Ascending aorta (tissue), 2 donors: ENCODE results near the gene SLC13A2. TPM values are rescaled to one million over a fixed set of nuclear protein-coding genes. Genes with fewer than 3 reads are reported as not detected.

Experiments used
- DNase-seq, 2 donors: peaks; one replicate each; pipeline ENCODE4 v3.0.0-alpha.2; 2019; ENCODE audit warnings: low spot score in 2 of 2
- H3K27ac ChIP-seq, 2 donors: fragments of 200-600 bp; sonication (generic); one replicate each; pipeline ENCODE4 v1.5.1; 2016 to 2017; ENCODE audit warnings: mild to moderate bottlenecking in 1 of 2
- H3K27me3 ChIP-seq: fragments of 200-600 bp; sonication (generic); one replicate; pipeline ENCODE4 v1.5.1; 2017
- H3K36me3 ChIP-seq, 2 donors: fragments of 200-600 bp; sonication (generic); one replicate each; pipeline ENCODE4 v1.5.1; 2016
- H3K4me1 ChIP-seq, 2 donors: fragments of 200-600 bp; sonication (generic); one replicate each; pipeline ENCODE4 v1.5.1; 2016 to 2017; ENCODE audit warnings: mild to moderate bottlenecking in 1 of 2
- H3K4me3 ChIP-seq, 2 donors: fragments of 200-600 bp; sonication (generic); one replicate each; pipeline ENCODE4 v1.5.1; 2016 to 2017; ENCODE audit warnings: mild to moderate bottlenecking in 1 of 2
- H3K9me3 ChIP-seq, 2 donors: fragments of 200-600 bp; sonication (generic); one replicate each; pipeline ENCODE4 v1.5.1; 2016
- intact Hi-C: fragments of 100-400 bp; cut with DNase I; formaldehyde crosslinking; loops from one replicate; pipeline ENCODE4 v1.15.1; 2023
- total RNA-seq: library from RNA; depleted of rRNA; stranded (reverse); fragments of >200 nt; gene quantifications from one replicate; pipeline ENCODE4 v1.1.0, GENCODE V29; 2016
- TF ChIP-seq, protein P1 (sequence below), 3 experiments: fragments of 200-600 bp in 2 of 3; fragments of 450-650 bp in 1 of 3; sonication (generic) in 2 of 3; IDR thresholded peaks; one replicate each; pipeline ENCODE4 v1.5.1; 2016 to 2019; ENCODE audit warnings: antibody characterized with exemption in 3 of 3, mild to moderate bottlenecking in 1 of 3, moderate library complexity in 1 of 3

Gene SLC13A2
- total RNA-seq, 1 donor from 2014 or later = not detected

- intact Hi-C loops = no loop called here
- Histone ChIP-seq H3K4me1 (peaks cover 0 to 10% of the 10 kb centered on the region in 2 donors), H3K36me3 (no peaks in the 10 kb centered on the region), H3K9me3 (no peaks in the 10 kb centered on the region), H3K4me3 (no peak overlapping the region), H3K27me3 (no peaks in the 10 kb centered on the region), H3K27ac (no peak overlapping the region)
- TF ChIP-seq, protein P1, sequence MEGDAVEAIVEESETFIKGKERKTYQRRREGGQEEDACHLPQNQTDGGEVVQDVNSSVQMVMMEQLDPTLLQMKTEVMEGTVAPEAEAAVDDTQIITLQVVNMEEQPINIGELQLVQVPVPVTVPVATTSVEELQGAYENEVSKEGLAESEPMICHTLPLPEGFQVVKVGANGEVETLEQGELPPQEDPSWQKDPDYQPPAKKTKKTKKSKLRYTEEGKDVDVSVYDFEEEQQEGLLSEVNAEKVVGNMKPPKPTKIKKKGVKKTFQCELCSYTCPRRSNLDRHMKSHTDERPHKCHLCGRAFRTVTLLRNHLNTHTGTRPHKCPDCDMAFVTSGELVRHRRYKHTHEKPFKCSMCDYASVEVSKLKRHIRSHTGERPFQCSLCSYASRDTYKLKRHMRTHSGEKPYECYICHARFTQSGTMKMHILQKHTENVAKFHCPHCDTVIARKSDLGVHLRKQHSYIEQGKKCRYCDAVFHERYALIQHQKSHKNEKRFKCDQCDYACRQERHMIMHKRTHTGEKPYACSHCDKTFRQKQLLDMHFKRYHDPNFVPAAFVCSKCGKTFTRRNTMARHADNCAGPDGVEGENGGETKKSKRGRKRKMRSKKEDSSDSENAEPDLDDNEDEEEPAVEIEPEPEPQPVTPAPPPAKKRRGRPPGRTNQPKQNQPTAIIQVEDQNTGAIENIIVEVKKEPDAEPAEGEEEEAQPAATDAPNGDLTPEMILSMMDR (IDR thresholded peaks at IDR 0.05) = no peak
- no peak for DNase-seq
Measured at GRCh38 chr17:28529013-28529400, 55.6 kb downstream of the SLC13A2 start.

DNA sequence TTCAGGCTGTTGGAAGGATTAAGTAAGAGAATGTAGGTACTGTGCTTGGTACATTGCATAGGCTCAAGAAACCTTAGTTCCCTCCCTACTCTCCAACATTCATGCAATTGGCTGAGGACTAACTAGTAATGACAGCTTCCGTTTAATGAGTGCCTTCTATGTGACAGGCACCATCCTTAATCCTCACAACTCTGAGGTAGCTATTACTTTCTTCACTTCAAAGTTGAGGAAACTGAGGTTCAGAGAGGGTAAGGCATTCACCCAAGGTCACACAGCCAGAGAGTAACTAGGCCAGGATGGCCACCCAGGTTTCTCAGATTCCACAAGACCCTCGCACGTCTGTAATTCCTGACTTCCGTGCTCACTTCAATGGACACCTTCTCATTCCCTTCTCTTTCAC, 56.8 kb downstream of the SLC13A2 start:
- H3K4me3 ChIP-seq = no peak overlapping the region
- intact Hi-C loops = no loop called here
- H3K9me3 ChIP-seq = no peaks in the 10 kb centered on the region
- H3K36me3 ChIP-seq = no peaks in the 10 kb centered on the region
- H3K4me1 ChIP-seq = peaks cover 0 to 6% of the 10 kb centered on the region in 2 donors
- TF ChIP-seq, protein P1 (IDR thresholded peaks at IDR 0.05) = no peak
- H3K27me3 ChIP-seq = no peaks in the 10 kb centered on the region
- H3K27ac ChIP-seq = no peak overlapping the region
- no peak for DNase-seq

DNA sequence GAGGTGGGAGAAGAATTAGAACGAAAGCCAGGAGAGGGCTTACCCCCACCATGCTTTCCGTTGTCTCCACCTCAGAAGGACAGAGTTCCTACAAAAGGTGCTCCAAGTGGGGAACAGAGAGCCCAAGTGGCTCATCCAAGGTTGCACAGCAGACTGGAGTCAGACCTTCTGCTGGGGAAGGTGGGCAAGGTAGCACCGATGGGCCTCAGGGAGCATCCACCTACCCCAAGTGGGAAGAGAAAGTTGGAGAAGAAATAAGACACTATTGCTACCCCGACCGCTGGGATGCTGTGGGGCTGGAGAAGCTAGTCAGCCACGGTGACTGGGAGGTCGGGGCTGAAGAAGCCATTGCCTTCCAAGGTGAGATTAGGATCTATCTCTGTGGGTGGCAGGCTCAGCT, 57.5 kb downstream of the SLC13A2 start:
- no peaks in the 10 kb centered on the region for H3K9me3 ChIP-seq
- intact Hi-C loops = no loop called here
- DNase-seq = no peak
- H3K27me3 ChIP-seq = no peaks in the 10 kb centered on the region
- no peak overlapping the region for H3K27ac ChIP-seq
- no peaks in the 10 kb centered on the region for H3K36me3 ChIP-seq
- TF ChIP-seq, protein P1 (IDR thresholded peaks at IDR 0.05) = no peak
- H3K4me3 ChIP-seq = no peak overlapping the region
- H3K4me1 ChIP-seq = no peaks in the 10 kb centered on the region

GRCh38 chr17:28532050-28532960, 58.9 kb downstream of the SLC13A2 start:
- DNase-seq = no peak
- Histone ChIP-seq H3K4me3 (no peak overlapping the region), H3K27me3 (no peaks in the 10 kb centered on the region), H3K36me3 (no peaks in the 10 kb centered on the region), H3K4me1 (no peaks in the 10 kb centered on the region), H3K27ac (no peak overlapping the region), H3K9me3 (no peaks in the 10 kb centered on the region)
- TF ChIP-seq, protein P1 (IDR thresholded peaks at IDR 0.05) = no peak
- intact Hi-C loops = no loop called here

GRCh38 chr17:28533091-28533807, 59.8 kb downstream of the SLC13A2 start:
- DNase-seq = no peak
- H3K4me3 ChIP-seq = no peak overlapping the region
- no peaks in the 10 kb centered on the region for H3K9me3 ChIP-seq
- TF ChIP-seq, protein P1 (IDR thresholded peaks at IDR 0.05) = no peak
- H3K4me1 ChIP-seq = no peaks in the 10 kb centered on the region
- intact Hi-C loops = no loop called here
- H3K27me3 ChIP-seq = no peaks in the 10 kb centered on the region
- H3K27ac ChIP-seq = no peak overlapping the region
- H3K36me3 ChIP-seq = no peaks in the 10 kb centered on the region
